Measurements from ENCODE around the gene KCNK16. TPM values are rescaled to one million over a fixed set of nuclear protein-coding genes. Genes with fewer than 3 reads are reported as not detected.

The KCNK16 gene
- total and polyA plus RNA-seq, 11 donors, result not detected

DNA sequence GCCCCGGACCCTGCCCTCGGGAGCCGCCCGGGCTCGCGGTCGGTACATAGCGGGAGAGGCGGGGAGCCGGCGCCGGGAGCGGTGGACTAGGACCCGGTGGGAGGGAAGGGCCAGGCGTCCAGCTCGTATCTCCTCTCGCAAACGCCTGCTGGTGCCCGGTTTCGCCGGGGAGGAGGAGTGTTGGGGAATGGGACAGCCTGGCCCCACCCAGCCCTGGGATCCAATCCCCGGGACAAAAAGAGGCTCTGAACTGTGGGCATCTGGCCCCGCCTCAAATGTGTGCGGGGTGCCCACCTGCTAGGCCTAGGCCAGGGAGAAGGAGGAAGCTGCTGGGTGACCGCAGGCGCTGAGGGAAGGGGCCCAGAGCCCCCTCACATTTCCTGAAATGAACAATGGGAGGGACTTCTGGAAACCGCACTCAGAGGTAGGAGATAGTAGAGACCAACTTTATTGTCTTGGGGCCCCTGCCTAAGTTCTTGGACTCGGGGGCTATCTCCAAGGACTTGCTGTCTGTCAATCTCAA lies 8.2 kb downstream of the KCNK16 start, which contains the start of gene KCNK17:
KCNK17 (minus strand) TSS at position 147 of the 523 bp plus-strand sequence; CDS start at position 48, 99 bp downstream.
- 12 to 19% (median 15%) methylated on average over 21 to 28 of the region's 28 CpGs for WGBS, 4 donors
- H3K4me3 ChIP-seq, result peak within 1 kb of the TSS; percentile 10 to 57 (median 32)
- ATAC-seq (peak in 1 of 4 donors; percentile 11), DNase-seq (peak in 1 of 5 donors; percentile 18)
- no peaks in the 10 kb centered on the region for H3K9me3 ChIP-seq
- intact Hi-C loops (cut with DNase I), result loop anchor here in 1 of 10 donors (5.0 kb wide), 1 partner anchor 442 kb away; no protein-coding TSS in a partner anchor
- no peaks in the 10 kb centered on the region for H3K36me3 ChIP-seq
- TF ChIP-seq POLR2A (IDR thresholded peaks at IDR 0.05), result no peak
- TF ChIP-seq, protein P1, sequence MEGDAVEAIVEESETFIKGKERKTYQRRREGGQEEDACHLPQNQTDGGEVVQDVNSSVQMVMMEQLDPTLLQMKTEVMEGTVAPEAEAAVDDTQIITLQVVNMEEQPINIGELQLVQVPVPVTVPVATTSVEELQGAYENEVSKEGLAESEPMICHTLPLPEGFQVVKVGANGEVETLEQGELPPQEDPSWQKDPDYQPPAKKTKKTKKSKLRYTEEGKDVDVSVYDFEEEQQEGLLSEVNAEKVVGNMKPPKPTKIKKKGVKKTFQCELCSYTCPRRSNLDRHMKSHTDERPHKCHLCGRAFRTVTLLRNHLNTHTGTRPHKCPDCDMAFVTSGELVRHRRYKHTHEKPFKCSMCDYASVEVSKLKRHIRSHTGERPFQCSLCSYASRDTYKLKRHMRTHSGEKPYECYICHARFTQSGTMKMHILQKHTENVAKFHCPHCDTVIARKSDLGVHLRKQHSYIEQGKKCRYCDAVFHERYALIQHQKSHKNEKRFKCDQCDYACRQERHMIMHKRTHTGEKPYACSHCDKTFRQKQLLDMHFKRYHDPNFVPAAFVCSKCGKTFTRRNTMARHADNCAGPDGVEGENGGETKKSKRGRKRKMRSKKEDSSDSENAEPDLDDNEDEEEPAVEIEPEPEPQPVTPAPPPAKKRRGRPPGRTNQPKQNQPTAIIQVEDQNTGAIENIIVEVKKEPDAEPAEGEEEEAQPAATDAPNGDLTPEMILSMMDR (IDR thresholded peaks at IDR 0.05), result no peak
- H3K27me3 ChIP-seq, result peaks cover 17 to 55% (median 41%) of the 10 kb centered on the region in 9 donors
- H3K27ac ChIP-seq, result no peak within 1 kb of the TSS
- H3K4me1 ChIP-seq, result peaks cover 0 to 17% (median 10%) of the 10 kb centered on the region in 12 donors

DNA sequence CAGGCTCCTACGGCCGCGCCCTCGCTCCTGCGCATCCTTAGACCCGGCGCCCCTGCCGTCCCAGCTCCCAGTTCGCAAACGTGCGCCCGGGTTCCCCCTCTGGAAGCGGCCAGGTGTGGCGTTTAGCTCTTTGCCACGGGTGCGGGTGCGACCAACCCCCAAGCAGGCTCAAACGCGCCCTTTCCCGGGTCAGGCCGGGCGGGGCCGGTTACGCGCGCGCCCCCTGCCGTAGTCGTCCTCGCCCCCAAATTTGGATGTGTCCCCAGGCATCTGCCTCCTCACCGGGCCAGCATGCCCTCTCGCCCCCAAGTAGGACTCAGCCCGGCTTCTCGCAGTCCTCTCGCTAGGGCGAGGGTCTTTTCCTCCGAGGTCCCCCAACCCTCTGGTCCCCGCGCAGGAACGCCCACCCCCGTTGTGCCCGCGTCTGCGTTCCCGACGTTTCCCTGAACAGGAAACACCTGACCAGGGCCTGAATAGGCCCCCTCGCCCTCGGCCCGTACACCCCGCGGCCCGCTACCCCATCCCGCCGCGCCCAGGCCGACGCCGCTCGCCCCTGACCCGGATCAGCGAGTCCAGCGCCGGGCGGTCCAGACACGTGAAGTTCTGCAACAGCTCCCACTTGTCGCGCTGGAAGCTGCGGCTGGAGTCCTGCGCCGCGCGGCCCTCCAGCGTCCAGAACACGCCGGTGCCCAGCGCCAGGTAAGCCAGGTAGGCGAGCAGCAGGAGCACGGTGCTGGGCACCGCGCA lies 8.8 kb downstream of the KCNK16 start:
- Histone ChIP-seq H3K36me3 (no peaks in the 10 kb centered on the region), H3K4me1 (peaks cover 0 to 17% (median 10%) of the 10 kb centered on the region in 12 donors), H3K27ac (no peak overlapping the region), H3K4me3 (peak overlapping the region; percentile 10 to 57 (median 32)), H3K27me3 (peaks cover 17 to 59% (median 41%) of the 10 kb centered on the region in 9 donors), H3K9me3 (no peaks in the 10 kb centered on the region)
- intact Hi-C loops (cut with DNase I), result loop anchor here in 1 of 10 donors (5.0 kb wide), 1 partner anchor 441 kb away; no protein-coding TSS in a partner anchor
- WGBS, 4 donors, result 1 to 4% (median 2%) methylated on average over 15 to 80 of the region's 80 CpGs
- peak in 1 of 5 donors; percentile 60 for DNase-seq
- ATAC-seq, result peak in 1 of 4 donors; percentile 28
- no peak for TF ChIP-seq POLR2A (IDR thresholded peaks at IDR 0.05)
- TF ChIP-seq, protein P1 (IDR thresholded peaks at IDR 0.05), result no peak

DNA sequence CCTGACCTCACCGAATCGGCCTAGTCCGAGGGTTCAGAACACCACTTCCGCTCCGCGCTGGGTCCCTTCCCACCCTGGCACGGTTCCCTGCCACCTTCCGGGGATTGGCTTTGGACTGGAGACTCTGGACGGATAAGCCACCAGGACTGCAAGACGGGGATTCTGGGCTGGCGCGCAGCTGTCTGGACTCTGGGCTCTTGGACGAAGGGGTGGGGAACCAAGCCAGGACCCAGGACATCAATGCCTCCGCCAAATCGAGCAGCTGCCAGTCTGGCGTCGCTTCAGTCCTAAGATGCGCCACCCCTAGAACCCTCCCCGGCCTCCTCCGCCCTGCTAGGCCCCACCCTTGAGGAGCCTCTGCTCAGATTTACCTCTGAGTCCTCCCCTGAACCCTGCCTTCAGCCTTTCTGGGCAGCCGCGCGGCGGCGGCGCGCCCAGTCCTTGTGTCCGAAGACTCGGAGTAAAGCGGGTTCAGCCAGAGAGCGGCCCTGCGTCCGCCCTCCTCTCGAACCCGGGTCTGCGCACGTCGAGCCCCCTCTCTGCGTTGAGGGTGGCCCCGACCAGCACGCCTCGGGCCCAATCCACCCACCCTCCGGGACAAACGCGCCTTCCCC lies 9.5 kb downstream of the KCNK16 start:
- Histone ChIP-seq H3K27ac (no peak overlapping the region), H3K4me3 (peak overlapping the region; percentile 10 to 57 (median 32)), H3K36me3 (no peaks in the 10 kb centered on the region), H3K9me3 (no peaks in the 10 kb centered on the region), H3K4me1 (peaks cover 0 to 17% (median 10%) of the 10 kb centered on the region in 12 donors), H3K27me3 (peaks cover 17 to 60% (median 41%) of the 10 kb centered on the region in 9 donors)
- ATAC-seq, result no peak
- WGBS, 4 donors, result 16 to 42% (median 22%) methylated on average over 6 to 45 of the region's 45 CpGs
- TF ChIP-seq, protein P1 (IDR thresholded peaks at IDR 0.05), result no peak
- no peak for TF ChIP-seq POLR2A (IDR thresholded peaks at IDR 0.05)
- peak in 2 of 5 donors; percentile 40 to 66 for DNase-seq
- intact Hi-C loops (cut with DNase I), result loop anchor here in 1 of 10 donors (5.0 kb wide), 1 partner anchor 441 kb away; no protein-coding TSS in a partner anchor

Measured in heart left ventricle (tissue), 16 donors.